HepG2 (cell line): Measurements from ENCODE around the gene RRAS. TPM values are rescaled to one million over a fixed set of nuclear protein-coding genes. Genes with fewer than 3 reads are reported as not detected.

ENCODE experiments used
- AHDC1 ChIP-seq: sonication (generic); formaldehyde crosslinking; IDR thresholded peaks from 2 replicates; pipeline ENCODE4 v1.5.1; 2020; ENCODE audit warnings: mild to moderate bottlenecking, missing genetic modification reagents, borderline replicate concordance
- GLI4 ChIP-seq: sonication (generic); formaldehyde crosslinking; IDR thresholded peaks from 2 replicates; pipeline ENCODE4 v1.5.1; 2020; ENCODE audit warnings: missing genetic modification reagents, mild to moderate bottlenecking, moderate library complexity, borderline replicate concordance
- KLF9 ChIP-seq: IDR thresholded peaks from 2 replicates; pipeline ENCODE4 v1.6.1; 2016; ENCODE audit warnings: low read depth
- ZFP91 ChIP-seq: sonication (generic); formaldehyde crosslinking; IDR thresholded peaks from 2 replicates; pipeline ENCODE4 v1.9.0; 2022; ENCODE audit warnings: missing genetic modification reagents, mild to moderate bottlenecking, borderline replicate concordance
- polyA plus RNA-seq, 8 experiments: library from polyadenylated mRNA; depleted of rRNA in 3 of 8; stranded (reverse) in 7 of 8; unstranded in 1 of 8; fragments of >200 nt; fragmentation: Illumina TruSeq in 4 of 8; extraction: Trizol in 4 of 8; gene quantifications; 2 replicates each; pipeline versions ENCODE4 v1.2.1 to v1.2.3, GENCODE V29; 2011 to 2016; ENCODE audit warnings: low read depth in 4 of 8, missing spikeins in 1 of 8, mixed read lengths in 1 of 8; ENCODE audit not compliant: insufficient read depth in 1 of 8
- total RNA-seq, 5 experiments: library from RNA; depleted of rRNA; stranded (reverse); fragments of >200 nt; fragmentation: Illumina TruSeq; extraction: Trizol; gene quantifications; 2 replicates each; pipeline ENCODE4 v1.2.3, GENCODE V29; 2016; ENCODE audit warnings: low read depth in 1 of 5

The RRAS gene
- total and polyA plus RNA-seq, 2 of the 13 experiments (the other 11 are each of a cell fraction or from before 2014, with no cell fraction given): 1.5 to 12.0 TPM

GRCh38 chr19:49656456-49657109 is 16.6 kb upstream of the RRAS start (continued):
- no peak for TF ChIP-seq ZFP91 (CRISPR knock-in tag)
- TF ChIP-seq AHDC1: no peak
- TF ChIP-seq KLF9 (CRISPR knock-in tag): no peak
- no peak for TF ChIP-seq GLI4
- TF ChIP-seq, all 625 proteins: peak for 0
